Activated CD8-positive, alpha-beta T cell treated with anti-CD3 and anti-CD28 coated beads for 36 hours (primary cell): ENCODE results near the gene PKMYT1. TPM values are rescaled to one million over a fixed set of nuclear protein-coding genes. Genes with fewer than 3 reads are reported as not detected.

Experiments
- ATAC-seq: fragments of 200-7000 bp; cut with Tn5 transposase; one replicate; pipeline ENCODE4 v1.10.0; 2021; ENCODE audit warnings: mild to moderate bottlenecking, moderate library complexity
- CTCF ChIA-PET: fragments of 350-600 bp; sonication (Branson Sonifier 250); formaldehyde crosslinking; loops from one replicate; lab custom pipeline; 2021; ENCODE audit warnings: antibody characterized with exemption; lab: Charles Lee
- POLR2A ChIA-PET: fragments of 350-600 bp; sonication (Branson Sonifier 250); formaldehyde crosslinking; loops from one replicate; lab custom pipeline; 2021; ENCODE audit warnings: antibody characterized with exemption; lab: Charles Lee
- DNase-seq: peaks from one replicate; pipeline ENCODE4 v3.0.0-alpha.2; 2020
- H3K27ac Mint-ChIP-seq: one replicate; pipeline ENCODE4 v1.8.0; 2021; ENCODE audit warnings: mild to moderate bottlenecking, mixed read lengths
- H3K27me3 Mint-ChIP-seq: one replicate; pipeline ENCODE4 v1.8.0; 2021; ENCODE audit warnings: mixed read lengths
- H3K36me3 Mint-ChIP-seq: one replicate; pipeline ENCODE4 v1.8.0; 2021; ENCODE audit warnings: low read depth, mixed read lengths
- H3K4me1 Mint-ChIP-seq: one replicate; pipeline ENCODE4 v1.8.0; 2021; ENCODE audit warnings: low read depth, mixed read lengths
- H3K4me3 Mint-ChIP-seq: one replicate; pipeline ENCODE4 v1.8.0; 2021; ENCODE audit warnings: mild to moderate bottlenecking, moderate library complexity, mixed read lengths
- H3K9me3 Mint-ChIP-seq: one replicate; pipeline ENCODE4 v1.8.0; 2021; ENCODE audit warnings: mixed read lengths
- intact Hi-C: fragments of 100-400 bp; cut with micrococcal nuclease; formaldehyde crosslinking; loops from one replicate; pipeline ENCODE4 v1.10.0; 2022
- total RNA-seq, 2 experiments: library from RNA; stranded (reverse); gene quantifications; one replicate each; pipeline ENCODE4 v1.2.3, GENCODE V29; 2021
- TF ChIP-seq, protein P1 (sequence below): fragments of 200-600 bp; IDR thresholded peaks from one replicate; pipeline ENCODE4 v1.8.0; 2022; ENCODE audit warnings: antibody characterized with exemption, mild to moderate bottlenecking

PKMYT1 gene
- total RNA-seq, 2 experiments from 2014 or later, result 121 to 123 TPM

DNA sequence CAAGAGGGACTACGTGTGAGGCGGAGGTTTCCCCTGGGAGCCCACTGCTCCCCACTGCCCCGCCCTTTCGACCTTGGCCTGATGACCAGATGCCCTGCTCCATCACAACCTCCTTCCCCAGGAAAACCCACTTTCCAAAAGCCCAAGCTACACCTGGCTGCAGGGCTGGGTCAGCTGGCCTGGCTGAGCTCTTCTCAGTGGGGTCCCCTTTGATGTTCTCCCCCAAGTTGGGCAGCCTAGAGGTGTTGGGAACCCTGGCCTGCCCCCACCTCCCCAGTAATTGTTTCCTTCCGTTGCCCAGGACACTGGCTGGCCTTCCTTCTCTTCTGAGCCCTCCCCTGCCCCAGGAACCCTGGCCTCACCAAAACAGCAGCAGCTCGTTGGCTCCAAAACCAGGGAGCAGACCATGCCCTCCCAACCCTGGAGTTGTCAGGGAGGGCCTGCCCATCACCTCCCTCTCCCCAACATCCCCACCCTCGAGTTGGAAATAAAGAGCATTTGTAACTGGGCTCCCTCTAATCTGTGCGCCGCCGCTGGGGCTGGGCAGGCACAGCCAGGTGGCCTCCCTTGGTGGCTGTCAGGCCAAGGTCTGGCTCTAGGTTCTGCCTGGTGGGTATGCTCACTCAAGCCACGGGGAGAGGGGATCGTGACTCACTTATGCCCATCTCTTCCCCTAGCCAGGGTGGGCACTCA lies 33.9 kb upstream of the PKMYT1 start:
- ChIA-PET POLR2A (interaction anchor here (1.6 kb wide), 1 partner anchor 9 kb away, joined by 3 read pairs; no protein-coding TSS in a partner anchor), CTCF (interaction anchor here (1.0 to 2.1 kb wide), 2 partner anchors 13 to 34 kb away, joined by 3 to 8 read pairs; no protein-coding TSS in a partner anchor)
- Mint-ChIP-seq H3K27ac (no peak overlapping the region), H3K4me3 (no peak overlapping the region), H3K9me3 (no peaks in the 10 kb centered on the region), H3K36me3 (no peaks in the 10 kb centered on the region), H3K4me1 (peaks cover 4% of the 10 kb centered on the region), H3K27me3 (peaks cover 11% of the 10 kb centered on the region)
- TF ChIP-seq, protein P1, sequence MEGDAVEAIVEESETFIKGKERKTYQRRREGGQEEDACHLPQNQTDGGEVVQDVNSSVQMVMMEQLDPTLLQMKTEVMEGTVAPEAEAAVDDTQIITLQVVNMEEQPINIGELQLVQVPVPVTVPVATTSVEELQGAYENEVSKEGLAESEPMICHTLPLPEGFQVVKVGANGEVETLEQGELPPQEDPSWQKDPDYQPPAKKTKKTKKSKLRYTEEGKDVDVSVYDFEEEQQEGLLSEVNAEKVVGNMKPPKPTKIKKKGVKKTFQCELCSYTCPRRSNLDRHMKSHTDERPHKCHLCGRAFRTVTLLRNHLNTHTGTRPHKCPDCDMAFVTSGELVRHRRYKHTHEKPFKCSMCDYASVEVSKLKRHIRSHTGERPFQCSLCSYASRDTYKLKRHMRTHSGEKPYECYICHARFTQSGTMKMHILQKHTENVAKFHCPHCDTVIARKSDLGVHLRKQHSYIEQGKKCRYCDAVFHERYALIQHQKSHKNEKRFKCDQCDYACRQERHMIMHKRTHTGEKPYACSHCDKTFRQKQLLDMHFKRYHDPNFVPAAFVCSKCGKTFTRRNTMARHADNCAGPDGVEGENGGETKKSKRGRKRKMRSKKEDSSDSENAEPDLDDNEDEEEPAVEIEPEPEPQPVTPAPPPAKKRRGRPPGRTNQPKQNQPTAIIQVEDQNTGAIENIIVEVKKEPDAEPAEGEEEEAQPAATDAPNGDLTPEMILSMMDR, result no peak
- intact Hi-C loops, result no loop called here
- ATAC-seq (no peak), DNase-seq (no peak)

DNA sequence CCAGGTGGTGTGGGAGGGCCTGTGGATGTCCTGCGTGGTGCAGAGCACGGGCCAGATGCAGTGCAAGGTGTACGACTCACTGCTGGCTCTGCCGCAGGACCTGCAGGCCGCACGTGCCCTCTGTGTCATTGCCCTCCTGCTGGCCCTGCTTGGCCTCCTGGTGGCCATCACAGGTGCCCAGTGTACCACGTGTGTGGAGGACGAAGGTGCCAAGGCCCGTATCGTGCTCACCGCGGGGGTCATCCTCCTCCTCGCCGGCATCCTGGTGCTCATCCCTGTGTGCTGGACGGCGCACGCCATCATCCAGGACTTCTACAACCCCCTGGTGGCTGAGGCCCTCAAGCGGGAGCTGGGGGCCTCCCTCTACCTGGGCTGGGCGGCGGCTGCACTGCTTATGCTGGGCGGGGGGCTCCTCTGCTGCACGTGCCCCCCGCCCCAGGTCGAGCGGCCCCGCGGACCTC lies 33.3 kb upstream of the PKMYT1 start:
- POLR2A ChIA-PET, result interaction anchor here (1.6 kb wide), 1 partner anchor 10 kb away, joined by 3 read pairs; no protein-coding TSS in a partner anchor

DNA sequence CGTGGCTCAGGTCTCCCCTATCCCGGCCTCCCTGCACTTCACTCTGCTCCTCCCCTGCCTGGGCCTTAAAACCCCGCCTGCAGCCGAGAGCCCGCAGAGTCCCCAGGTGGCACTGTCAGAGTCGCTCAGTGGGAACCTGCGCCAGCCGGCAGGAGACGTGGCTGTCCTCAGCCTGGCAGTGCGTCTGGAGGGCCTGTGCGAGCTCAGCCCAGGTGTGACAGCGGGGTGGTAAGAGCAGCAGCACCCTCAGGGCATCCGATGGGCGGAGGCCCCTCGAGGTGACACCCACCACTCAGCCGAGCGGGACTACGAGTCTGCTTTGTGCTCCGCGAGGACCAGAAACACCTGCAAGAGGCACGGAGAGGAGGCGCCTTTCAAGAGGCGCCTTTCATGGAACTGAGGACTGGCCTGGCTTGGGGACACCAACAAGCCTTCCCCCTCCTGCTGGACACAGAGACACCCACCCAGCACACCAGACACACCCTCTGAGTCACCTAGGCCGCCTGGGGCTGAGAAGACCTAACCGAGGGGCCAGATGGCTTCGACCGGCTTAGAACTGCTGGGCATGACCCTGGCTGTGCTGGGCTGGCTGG lies 32.7 kb upstream of the PKMYT1 start, which contains the start of gene CLDN9:
Gene CLDN9 (plus strand): TSS at position 96 of the 593 bp plus-strand sequence. CDS start 440 bp downstream, at position 536.
- peak; percentile 50 for ATAC-seq
- Mint-ChIP-seq H3K27me3 (peaks cover 11% of the 10 kb centered on the region), H3K4me3 (no peak within 1 kb of the TSS), H3K27ac (no peak within 1 kb of the TSS), H3K36me3 (no peaks in the 10 kb centered on the region), H3K4me1 (peaks cover 10% of the 10 kb centered on the region), H3K9me3 (no peaks in the 10 kb centered on the region)
- TF ChIP-seq, protein P1, result no peak
- POLR2A ChIA-PET, result no interaction called here
- DNase-seq, result no peak
- intact Hi-C loops, result no loop called here
- CTCF ChIA-PET, result interaction anchor here (0.8 to 1.0 kb wide), 2 partner anchors 16 to 18 kb away, joined by 3 to 6 read pairs; no protein-coding TSS in a partner anchor

More for the DNA sequence above, 33.3 kb upstream of the PKMYT1 start:
- H3K9me3 Mint-ChIP-seq, result no peaks in the 10 kb centered on the region
- intact Hi-C loops, result no loop called here
- H3K27ac Mint-ChIP-seq, result no peak overlapping the region
- ATAC-seq, result no peak
- TF ChIP-seq, protein P1, result no peak
- no peaks in the 10 kb centered on the region for H3K36me3 Mint-ChIP-seq
- CTCF ChIA-PET, result interaction anchor here (1.0 to 2.1 kb wide), 2 partner anchors 14 to 35 kb away, joined by 3 to 8 read pairs; no protein-coding TSS in a partner anchor
- DNase-seq, result no peak
- peaks cover 11% of the 10 kb centered on the region for H3K27me3 Mint-ChIP-seq
- H3K4me3 Mint-ChIP-seq, result no peak overlapping the region
- peaks cover 8% of the 10 kb centered on the region for H3K4me1 Mint-ChIP-seq

DNA sequence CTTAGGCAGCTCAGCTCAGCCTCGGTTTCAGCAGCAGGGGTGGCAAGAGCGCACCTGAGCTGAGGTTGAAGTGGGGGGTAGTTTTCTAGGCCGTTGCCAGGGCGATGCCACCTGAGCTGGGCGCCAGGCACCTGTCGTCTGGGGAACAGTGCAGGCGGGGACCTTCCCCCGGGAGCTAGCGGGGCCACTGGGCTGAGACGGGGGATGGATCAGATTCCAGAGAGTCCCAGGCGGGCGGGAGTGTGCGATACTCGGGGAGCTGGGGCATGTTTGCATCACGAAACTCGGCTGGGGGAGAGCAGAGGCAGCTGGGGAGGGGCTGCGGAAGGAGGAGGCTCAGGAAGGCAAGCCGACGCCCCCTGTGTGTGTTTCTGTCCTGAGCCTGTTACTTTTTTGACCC lies 32.0 kb upstream of the PKMYT1 start:
- H3K9me3 Mint-ChIP-seq, result no peaks in the 10 kb centered on the region
- TF ChIP-seq, protein P1, result no peak
- no peak overlapping the region for H3K27ac Mint-ChIP-seq
- ATAC-seq (no peak), DNase-seq (no peak)
- H3K4me1 Mint-ChIP-seq, result peaks cover 17% of the 10 kb centered on the region
- intact Hi-C loops, result no loop called here
- H3K27me3 Mint-ChIP-seq, result peaks cover 11% of the 10 kb centered on the region
- H3K36me3 Mint-ChIP-seq, result no peaks in the 10 kb centered on the region
- no peak overlapping the region for H3K4me3 Mint-ChIP-seq
- ChIA-PET CTCF (interaction anchor here (0.8 to 1.0 kb wide), 2 partner anchors 17 to 19 kb away, joined by 3 to 6 read pairs; no protein-coding TSS in a partner anchor), POLR2A (interaction anchor here (0.9 kb wide), 1 partner anchor 18 kb away, joined by 3 read pairs; no protein-coding TSS in a partner anchor)
